IMR-90 (cell line): Measurements from ENCODE around the gene FKBP14. TPM values are rescaled to one million over a fixed set of nuclear protein-coding genes. Genes with fewer than 3 reads are reported as not detected.

Experiments
- ATAC-seq: fragments of 200-7000 bp; cut with Tn5 transposase; 2 replicates; pipeline ENCODE4 v1.9.1; 2020; ENCODE audit warnings: low read depth, mild to moderate bottlenecking, moderate library complexity
- BruUV-seq: library from RNA; stranded (reverse); fragments of 400-500 nt; replicated peaks from 2 replicates; lab custom pipeline; 2021; lab: Mats Ljungman, UMichigan
- CTCF ChIA-PET: fragments of 300-600 bp; formaldehyde crosslinking; extraction: SDS; loops from one replicate; lab custom pipeline; 2021; ENCODE audit warnings: antibody characterized with exemption; lab: Yijun Ruan, JAX
- POLR2A ChIA-PET: fragments of 300-600 bp; sonication (Branson Sonifier 250); formaldehyde crosslinking; loops from one replicate; lab custom pipeline; 2022; ENCODE audit warnings: antibody characterized with exemption; ENCODE audit not compliant: unreplicated experiment; lab: Charles Lee
- DNase-seq: peaks from one replicate; pipeline ENCODE4 v3.0.0; 2013
- H2AFZ ChIP-seq: replicated peaks from 2 replicates; pipeline ENCODE3; 2013; ENCODE audit warnings: low read length, mild to moderate bottlenecking; ENCODE audit not compliant: poor library complexity
- H2AK5ac ChIP-seq: 2 replicates; pipeline ENCODE4 v1.6.1; 2013; ENCODE audit warnings: low read depth, low read length, inconsistent platforms
- H2AK9ac ChIP-seq: replicated peaks from 2 replicates; pipeline ENCODE3; 2013; ENCODE audit warnings: mild to moderate bottlenecking, low read depth, low read length, moderate library complexity; ENCODE audit not compliant: poor library complexity
- H2BK120ac ChIP-seq: 2 replicates; pipeline ENCODE4 v1.6.1; 2013; ENCODE audit warnings: low read depth, low read length, inconsistent platforms
- H2BK15ac ChIP-seq: 3 replicates; pipeline ENCODE4 v1.6.1; 2013; ENCODE audit warnings: low read depth, low read length, inconsistent platforms
- H2BK20ac ChIP-seq: 2 replicates; pipeline ENCODE4 v1.6.1; 2013; ENCODE audit warnings: low read depth, mild to moderate bottlenecking, inconsistent platforms, low read length, moderate library complexity
- H2BK5ac ChIP-seq: 2 replicates; pipeline ENCODE4 v1.6.1; 2013; ENCODE audit warnings: mild to moderate bottlenecking, low read depth, low read length, inconsistent platforms; ENCODE audit not compliant: poor library complexity, severe bottlenecking
- H3K14ac ChIP-seq: replicated peaks from 2 replicates; pipeline ENCODE4 v1.6.1; 2013; ENCODE audit warnings: low read depth, low read length, inconsistent platforms
- H3K18ac ChIP-seq: 2 replicates; pipeline ENCODE4 v1.6.1; 2013; ENCODE audit warnings: low read depth, low read length, control low read depth
- H3K23ac ChIP-seq: 2 replicates; pipeline ENCODE4 v1.6.1; 2013; ENCODE audit warnings: low read depth, low read length, inconsistent platforms
- H3K27ac ChIP-seq: 2 replicates; pipeline ENCODE4 v1.5.1; 2013; ENCODE audit warnings: mild to moderate bottlenecking, control low read depth, low read length; ENCODE audit not compliant: insufficient read depth
- H3K27me3 ChIP-seq: 2 replicates; pipeline ENCODE4 v1.6.1; 2013; ENCODE audit warnings: low read length; ENCODE audit not compliant: control insufficient read depth, insufficient read depth
- H3K36me3 ChIP-seq: 2 replicates; pipeline ENCODE4 v1.6.1; 2013; ENCODE audit warnings: low read length, mixed read lengths; ENCODE audit not compliant: control insufficient read depth, insufficient read depth
- H3K4ac ChIP-seq: 2 replicates; pipeline ENCODE4 v1.6.1; 2013; ENCODE audit warnings: low read depth, low read length, inconsistent platforms
- H3K4me1 ChIP-seq: 2 replicates; pipeline ENCODE4 v1.6.1; 2013; ENCODE audit warnings: low read length, mixed read lengths; ENCODE audit not compliant: control insufficient read depth, insufficient read depth
- H3K4me2 ChIP-seq: 2 replicates; pipeline ENCODE4 v1.6.1; 2013; ENCODE audit warnings: low read depth, mild to moderate bottlenecking, control low read depth, low read length, moderate library complexity
- H3K4me3 ChIP-seq: 2 replicates; pipeline ENCODE4 v1.5.1; 2013; ENCODE audit warnings: low read depth, mild to moderate bottlenecking, control low read depth, low read length, moderate library complexity; ENCODE audit not compliant: insufficient read depth
- H3K56ac ChIP-seq: 2 replicates; pipeline ENCODE4 v1.6.1; 2013; ENCODE audit warnings: low read length, inconsistent platforms; ENCODE audit not compliant: insufficient read depth; ENCODE audit errors: extremely low read depth
- H3K79me1 ChIP-seq, 2 experiments: 2 replicates each; pipeline ENCODE4 v1.6.1; 2013; ENCODE audit warnings: low read length in 2 of 2, inconsistent platforms in 1 of 2, low read depth in 1 of 2
- H3K9ac ChIP-seq: 2 replicates; pipeline ENCODE4 v1.6.1; 2013; ENCODE audit warnings: low read depth, low read length, control low read depth
- H3K9me1 ChIP-seq: 2 replicates; pipeline ENCODE4 v1.6.1; 2013; ENCODE audit warnings: low read length, inconsistent platforms; ENCODE audit not compliant: insufficient read depth
- H3K9me3 ChIP-seq: 2 replicates; pipeline ENCODE4 v1.6.1; 2013; ENCODE audit warnings: low read length; ENCODE audit not compliant: control insufficient read depth, insufficient read depth
- H4K20me1 ChIP-seq: 2 replicates; pipeline ENCODE4 v1.6.1; 2013; ENCODE audit warnings: low read length, inconsistent platforms; ENCODE audit not compliant: insufficient read depth
- H4K5ac ChIP-seq: 2 replicates; pipeline ENCODE4 v1.6.1; 2013; ENCODE audit warnings: mild to moderate bottlenecking, low read depth, low read length, control low read depth
- H4K8ac ChIP-seq, 2 experiments: 2 replicates each; pipeline ENCODE4 v1.6.1; 2013; ENCODE audit warnings: low read depth in 2 of 2, low read length in 2 of 2, control low read depth in 1 of 2, inconsistent platforms in 1 of 2
- H4K91ac ChIP-seq: 2 replicates; pipeline ENCODE4 v1.6.1; 2013; ENCODE audit warnings: low read depth, low read length, inconsistent platforms; ENCODE audit not compliant: insufficient read depth
- CHD1 ChIP-seq: IDR thresholded peaks from 2 replicates; pipeline ENCODE4 v1.6.1; 2012; ENCODE audit warnings: low read depth, low read length, improper control_type of control experiment
- ELK1 ChIP-seq: fragments of 150-350 bp; IDR thresholded peaks from 2 replicates; pipeline ENCODE4 v1.6.1; 2016; ENCODE audit warnings: low read depth, mild to moderate bottlenecking, low read length, moderate library complexity, borderline replicate concordance
- FOS ChIP-seq: fragments of 150-350 bp; IDR thresholded peaks from 2 replicates; pipeline ENCODE4 v1.6.1; 2016; ENCODE audit warnings: low read depth, low read length
- MAZ ChIP-seq: IDR thresholded peaks from 2 replicates; pipeline ENCODE4 v1.6.1; 2012; ENCODE audit warnings: low read depth, mild to moderate bottlenecking, low read length, improper control_type of control experiment, moderate library complexity, borderline replicate concordance
- RCOR1 ChIP-seq: IDR thresholded peaks from 2 replicates; pipeline ENCODE4 v1.6.1; 2012; ENCODE audit warnings: mild to moderate bottlenecking, low read length, improper control_type of control experiment; ENCODE audit not compliant: insufficient replicate concordance
- RFX5 ChIP-seq: IDR thresholded peaks from 2 replicates; pipeline ENCODE4 v1.8.0; 2012; ENCODE audit warnings: low read depth, mild to moderate bottlenecking, low read length, moderate library complexity
- WGBS, 2 experiments: methylation state at CpG; one replicate each; pipeline versions ENCODE4 v1.1.5 to v1.1.7; 2013; ENCODE audit warnings: missing lambda C conversion rate in 2 of 2; ENCODE audit not compliant: insufficient read length in 1 of 2; ENCODE audit errors: extremely low coverage in 2 of 2; 5-methylcytosine and 5-hydroxymethylcytosine counted together
- dilution Hi-C: fragments of 300-500 bp; cut with HindIII; formaldehyde crosslinking; loops from one replicate; pipeline ENCODE4 v1.14.3; 2018; ENCODE audit warnings: low sequenced_read_pairs; ENCODE audit not compliant: unreplicated experiment
- in situ Hi-C: fragments of 300-500 bp; cut with MboI; formaldehyde crosslinking; loops from 3 replicates; pipeline ENCODE4 v1.14.3; 2019; ENCODE audit warnings: low sequenced_read_pairs, inconsistent platforms, mixed read lengths
- intact Hi-C: fragments of 100-400 bp; cut with micrococcal nuclease; formaldehyde crosslinking; loops from 2 replicates; pipeline ENCODE4 v1.10.0; 2022
- polyA plus RNA-seq, 3 experiments: library from polyadenylated mRNA; depleted of rRNA; stranded (reverse); fragments of >200 nt; gene quantifications; 2 replicates each; pipeline ENCODE4 v1.2.3, GENCODE V29; 2012; ENCODE audit warnings: low replicate concordance in 1 of 3
- total RNA-seq: library from RNA; depleted of rRNA; stranded (reverse); fragments of >200 nt; gene quantifications from 2 replicates; pipeline ENCODE4 v1.2.3, GENCODE V29; 2012
- TF ChIP-seq, protein P1 (sequence below): conservative IDR thresholded peaks from 2 replicates; pipeline ENCODE4 v1.5.1; 2012; ENCODE audit warnings: mild to moderate bottlenecking, low read depth, low read length, improper control_type of control experiment

Gene FKBP14
- total and polyA plus RNA-seq, 2 of the 4 experiments (the other 2 are of a cell fraction): 26.3 to 27.1 TPM

DNA sequence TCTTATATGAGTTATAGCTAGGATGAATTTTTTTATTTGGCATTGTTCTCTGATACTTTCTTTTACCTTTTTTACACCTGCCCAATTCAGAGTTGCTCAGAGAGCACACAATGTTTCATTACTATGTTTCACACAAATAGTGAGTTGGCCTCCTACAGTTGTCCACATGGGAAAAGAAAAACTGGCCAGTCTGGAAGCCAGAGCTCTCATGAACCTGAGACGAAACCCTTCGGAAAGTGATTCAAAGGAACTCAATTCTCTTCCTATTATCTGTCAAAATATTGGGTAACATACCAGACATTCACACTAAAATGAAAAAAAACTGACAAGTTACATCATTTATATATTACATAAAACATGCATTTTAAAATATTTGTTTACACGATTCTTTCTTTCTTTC is 52.2 kb downstream of the FKBP14 start:
- H2BK5ac ChIP-seq: no peak overlapping the region
- H3K36me3 ChIP-seq: no peaks in the 10 kb centered on the region
- no peak overlapping the region for H2BK120ac ChIP-seq
- H4K8ac ChIP-seq: no peak overlapping the region
- DNase-seq: no peak
- in situ Hi-C loops: no loop called here
- WGBS, 2 experiments: no CpG with 5 or more reads among the region's 3 CpGs
- H3K4me1 ChIP-seq: peaks cover 11% of the 10 kb centered on the region
- H3K9me3 ChIP-seq: no peaks in the 10 kb centered on the region
- H4K20me1 ChIP-seq: peaks cover 77% of the 10 kb centered on the region
- H3K4ac ChIP-seq: no peak overlapping the region
- H2BK20ac ChIP-seq: no peak overlapping the region
- H3K18ac ChIP-seq: no peak overlapping the region
- no peak overlapping the region for H3K4me3 ChIP-seq
- H4K5ac ChIP-seq: no peak overlapping the region
- H3K79me1 ChIP-seq: peaks cover 45 to 80% of the 10 kb centered on the region in 2 experiments
- no peak overlapping the region for H4K91ac ChIP-seq
- no peak overlapping the region for H3K9ac ChIP-seq
- H2AK9ac ChIP-seq: no peak overlapping the region
- no peak overlapping the region for H3K23ac ChIP-seq
- no peak overlapping the region for H3K4me2 ChIP-seq
- TF ChIP-seq CHD1 (no peak), RFX5 (no peak), FOS (no peak), RCOR1 (no peak), MAZ (no peak), ELK1 (no peak)
- TF ChIP-seq, protein P1, sequence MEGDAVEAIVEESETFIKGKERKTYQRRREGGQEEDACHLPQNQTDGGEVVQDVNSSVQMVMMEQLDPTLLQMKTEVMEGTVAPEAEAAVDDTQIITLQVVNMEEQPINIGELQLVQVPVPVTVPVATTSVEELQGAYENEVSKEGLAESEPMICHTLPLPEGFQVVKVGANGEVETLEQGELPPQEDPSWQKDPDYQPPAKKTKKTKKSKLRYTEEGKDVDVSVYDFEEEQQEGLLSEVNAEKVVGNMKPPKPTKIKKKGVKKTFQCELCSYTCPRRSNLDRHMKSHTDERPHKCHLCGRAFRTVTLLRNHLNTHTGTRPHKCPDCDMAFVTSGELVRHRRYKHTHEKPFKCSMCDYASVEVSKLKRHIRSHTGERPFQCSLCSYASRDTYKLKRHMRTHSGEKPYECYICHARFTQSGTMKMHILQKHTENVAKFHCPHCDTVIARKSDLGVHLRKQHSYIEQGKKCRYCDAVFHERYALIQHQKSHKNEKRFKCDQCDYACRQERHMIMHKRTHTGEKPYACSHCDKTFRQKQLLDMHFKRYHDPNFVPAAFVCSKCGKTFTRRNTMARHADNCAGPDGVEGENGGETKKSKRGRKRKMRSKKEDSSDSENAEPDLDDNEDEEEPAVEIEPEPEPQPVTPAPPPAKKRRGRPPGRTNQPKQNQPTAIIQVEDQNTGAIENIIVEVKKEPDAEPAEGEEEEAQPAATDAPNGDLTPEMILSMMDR: no peak
- H3K9me1 ChIP-seq: peaks cover 31% of the 10 kb centered on the region
- ATAC-seq: no peak
- H2AK5ac ChIP-seq: no peak overlapping the region
- H3K14ac ChIP-seq: no peak overlapping the region
- POLR2A ChIA-PET: no interaction called here
- H3K56ac ChIP-seq: no peak overlapping the region
- H3K27ac ChIP-seq: no peak overlapping the region
- H2AFZ ChIP-seq: no peak overlapping the region
- CTCF ChIA-PET: no interaction called here
- dilution Hi-C loops: no loop called here
- intact Hi-C loops: no loop called here
- BruUV-seq: no TSS peak
- no peaks in the 10 kb centered on the region for H3K27me3 ChIP-seq
- no peak overlapping the region for H2BK15ac ChIP-seq
